Cardiac muscle cell (in vitro differentiated cells and primary cell): Measurements from ENCODE around the gene ETV5. TPM values are rescaled to one million over a fixed set of nuclear protein-coding genes. Genes with fewer than 3 reads are reported as not detected.

Source experiments
- DNase-seq, 2 donors: peaks; one replicate each; pipeline versions ENCODE4 v3.0.0 to v3.0.0-alpha.2; 2010 to 2017; ENCODE audit warnings: low read depth in 1 of 2, low spot score in 1 of 2
- H3K27ac ChIP-seq: fragments of 200-600 bp; sonication (generic); 2 replicates; pipeline ENCODE4 v1.5.1; 2016
- H3K27me3 ChIP-seq: fragments of 200-600 bp; sonication (generic); 2 replicates; pipeline ENCODE4 v1.6.0; 2016; ENCODE audit warnings: control low read depth
- H3K36me3 ChIP-seq: fragments of 200-600 bp; sonication (generic); 2 replicates; pipeline ENCODE4 v1.5.1; 2016; ENCODE audit warnings: control low read depth
- H3K4me1 ChIP-seq: fragments of 200-600 bp; sonication (generic); 2 replicates; pipeline ENCODE4 v1.8.1; 2017; ENCODE audit warnings: low read depth, mild to moderate bottlenecking, mixed run types
- H3K4me3 ChIP-seq: fragments of 200-600 bp; sonication (generic); 2 replicates; pipeline ENCODE4 v1.5.1; 2016; ENCODE audit warnings: mild to moderate bottlenecking
- H3K9me3 ChIP-seq: fragments of 200-600 bp; sonication (generic); 2 replicates; pipeline ENCODE4 v1.5.1; 2017; ENCODE audit warnings: low read depth, mild to moderate bottlenecking, control low read depth
- polyA plus RNA-seq: library from polyadenylated mRNA; unstranded; fragments of >200 nt; fragmentation: Nextera tagmentation; extraction: Ambion mirVana; gene quantifications from 2 replicates; pipeline ENCODE4 v1.2.1, GENCODE V29; 2016
- total RNA-seq: library from RNA; depleted of rRNA; stranded (reverse); fragments of >200 nt; gene quantifications from 2 replicates; pipeline ENCODE4 v1.2.3, GENCODE V29; 2016
- TF ChIP-seq, protein P1 (sequence below): IDR thresholded peaks from 2 replicates; pipeline ENCODE4 v1.5.1; 2012; ENCODE audit warnings: low read depth, mild to moderate bottlenecking, low read length

The ETV5 gene
- total and polyA plus RNA-seq, 2 experiments from 2014 or later, result 16.3 to 29.3 TPM

DNA sequence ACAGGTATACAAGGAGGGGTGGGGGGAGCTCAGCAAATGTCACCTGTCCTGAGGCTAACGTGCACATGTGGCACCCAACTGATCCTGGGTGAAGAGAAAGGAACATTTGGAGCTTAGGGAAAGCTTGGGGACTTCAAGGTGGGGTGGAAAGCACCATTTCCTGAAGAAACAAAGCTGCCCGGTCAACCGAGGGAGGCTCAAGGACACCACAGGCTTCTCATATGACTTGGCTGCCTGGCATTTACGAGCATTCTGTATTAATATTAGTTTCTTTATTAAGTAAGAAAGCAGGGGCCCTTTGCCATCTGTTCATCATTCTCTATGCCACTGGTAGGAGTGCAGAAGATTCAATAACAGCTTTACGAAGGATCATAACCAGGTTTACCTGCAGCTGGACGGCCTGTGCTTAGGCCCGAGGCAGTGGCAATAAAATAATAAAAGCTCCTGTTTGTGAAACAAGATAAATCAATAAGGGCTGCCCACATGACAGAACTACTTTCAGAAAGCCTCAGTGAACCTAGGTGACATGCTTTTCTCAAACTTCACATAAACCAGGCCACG lies 54.0 kb downstream of the ETV5 start:
- no peak for DNase-seq
- no peaks in the 10 kb centered on the region for H3K27me3 ChIP-seq
- no peaks in the 10 kb centered on the region for H3K9me3 ChIP-seq
- no peaks in the 10 kb centered on the region for H3K36me3 ChIP-seq
- no peak overlapping the region for H3K27ac ChIP-seq
- no peak overlapping the region for H3K4me3 ChIP-seq
- H3K4me1 ChIP-seq, result no peaks in the 10 kb centered on the region
- TF ChIP-seq, protein P1, sequence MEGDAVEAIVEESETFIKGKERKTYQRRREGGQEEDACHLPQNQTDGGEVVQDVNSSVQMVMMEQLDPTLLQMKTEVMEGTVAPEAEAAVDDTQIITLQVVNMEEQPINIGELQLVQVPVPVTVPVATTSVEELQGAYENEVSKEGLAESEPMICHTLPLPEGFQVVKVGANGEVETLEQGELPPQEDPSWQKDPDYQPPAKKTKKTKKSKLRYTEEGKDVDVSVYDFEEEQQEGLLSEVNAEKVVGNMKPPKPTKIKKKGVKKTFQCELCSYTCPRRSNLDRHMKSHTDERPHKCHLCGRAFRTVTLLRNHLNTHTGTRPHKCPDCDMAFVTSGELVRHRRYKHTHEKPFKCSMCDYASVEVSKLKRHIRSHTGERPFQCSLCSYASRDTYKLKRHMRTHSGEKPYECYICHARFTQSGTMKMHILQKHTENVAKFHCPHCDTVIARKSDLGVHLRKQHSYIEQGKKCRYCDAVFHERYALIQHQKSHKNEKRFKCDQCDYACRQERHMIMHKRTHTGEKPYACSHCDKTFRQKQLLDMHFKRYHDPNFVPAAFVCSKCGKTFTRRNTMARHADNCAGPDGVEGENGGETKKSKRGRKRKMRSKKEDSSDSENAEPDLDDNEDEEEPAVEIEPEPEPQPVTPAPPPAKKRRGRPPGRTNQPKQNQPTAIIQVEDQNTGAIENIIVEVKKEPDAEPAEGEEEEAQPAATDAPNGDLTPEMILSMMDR, result no peak

GRCh38 chr3:186053954-186054791 lies 54.7 kb downstream of the ETV5 start:
- H3K4me1 ChIP-seq, result no peaks in the 10 kb centered on the region
- no peaks in the 10 kb centered on the region for H3K27me3 ChIP-seq
- H3K4me3 ChIP-seq, result no peak overlapping the region
- H3K27ac ChIP-seq, result no peak overlapping the region
- H3K36me3 ChIP-seq, result no peaks in the 10 kb centered on the region
- no peak for DNase-seq
- TF ChIP-seq, protein P1, result no peak
- no peaks in the 10 kb centered on the region for H3K9me3 ChIP-seq

- Histone ChIP-seq H3K9me3 (no peaks in the 10 kb centered on the region), H3K27me3 (no peaks in the 10 kb centered on the region), H3K4me3 (no peak overlapping the region), H3K4me1 (no peaks in the 10 kb centered on the region), H3K36me3 (no peaks in the 10 kb centered on the region), H3K27ac (no peak overlapping the region)
- TF ChIP-seq, protein P1, result no peak
- no peak for DNase-seq
Observed at GRCh38 chr3:186052096-186052840, 56.6 kb downstream of the ETV5 start.

- TF ChIP-seq, protein P1, result no peak
- Histone ChIP-seq H3K27ac (no peak overlapping the region), H3K27me3 (no peaks in the 10 kb centered on the region), H3K4me1 (peaks cover 7% of the 10 kb centered on the region), H3K9me3 (no peaks in the 10 kb centered on the region), H3K4me3 (no peak overlapping the region), H3K36me3 (no peaks in the 10 kb centered on the region)
- no peak for DNase-seq
Observed at GRCh38 chr3:186049001-186049400, 59.9 kb downstream of the ETV5 start.

DNA sequence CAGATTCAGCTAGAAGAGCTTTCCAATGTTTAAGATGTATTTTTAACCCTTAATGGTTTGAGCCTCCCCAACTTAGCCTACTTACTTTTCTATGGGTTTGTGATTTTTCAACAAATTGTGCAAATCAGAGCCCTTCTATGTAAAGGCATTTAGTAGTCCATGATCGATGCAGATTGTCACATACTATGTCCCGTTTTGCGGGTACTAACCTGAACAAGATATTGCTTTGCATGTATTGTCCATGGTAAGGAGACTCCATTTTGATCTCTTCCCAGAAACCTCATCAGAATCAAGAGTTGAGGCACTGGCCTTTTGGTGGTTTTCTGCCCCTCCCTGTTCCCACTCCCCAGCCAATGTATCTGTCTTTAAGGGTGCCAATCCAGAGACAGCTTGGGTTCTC lies 60.8 kb downstream of the ETV5 start:
- no peaks in the 10 kb centered on the region for H3K27me3 ChIP-seq
- H3K4me1 ChIP-seq, result peaks cover 7% of the 10 kb centered on the region
- H3K36me3 ChIP-seq, result no peaks in the 10 kb centered on the region
- TF ChIP-seq, protein P1, result no peak
- no peaks in the 10 kb centered on the region for H3K9me3 ChIP-seq
- no peak for DNase-seq
- H3K4me3 ChIP-seq, result no peak overlapping the region
- no peak overlapping the region for H3K27ac ChIP-seq
